MG63 (cell line): ENCODE data around the gene FGF12. TPM values are rescaled to one million over a fixed set of nuclear protein-coding genes. Genes with fewer than 3 reads are reported as not detected.

Experiments used
- DNase-seq: peaks from one replicate; pipeline ENCODE4 v3.0.0-alpha.2; 2020
- H3K27me3 ChIP-seq: fragments of 250-450 bp; sonication (Bioruptor Pico); 2 replicates; pipeline ENCODE4 v1.5.1; 2020; ENCODE audit warnings: mild to moderate bottlenecking, moderate library complexity
- H3K36me3 ChIP-seq: fragments of 250-450 bp; sonication (Bioruptor Pico); 2 replicates; pipeline ENCODE4 v1.5.1; 2020; ENCODE audit warnings: mild to moderate bottlenecking, moderate library complexity
- H3K4me3 ChIP-seq: fragments of 250-450 bp; sonication (Bioruptor Pico); 2 replicates; pipeline ENCODE4 v1.5.1; 2020; ENCODE audit warnings: mild to moderate bottlenecking, moderate library complexity
- H3K9me3 ChIP-seq: fragments of 250-450 bp; sonication (Bioruptor Pico); 2 replicates; pipeline ENCODE4 v1.5.1; 2020; ENCODE audit warnings: mild to moderate bottlenecking, moderate library complexity
- total RNA-seq: library from RNA; depleted of rRNA; stranded (reverse); fragments of >200 nt; shearing (Covaris generic); gene quantifications from 2 replicates; pipeline ENCODE4 v1.2.3, GENCODE V29; 2014; ENCODE audit warnings: low replicate concordance

FGF12 gene
- total RNA-seq, 1 experiment from 2014 or later, result 0.03 TPM

GRCh38 chr3:192570315-192570714 is 157.0 kb downstream of the FGF12 start:
- no peaks in the 10 kb centered on the region for H3K9me3 ChIP-seq
- no peak for DNase-seq
- no peaks in the 10 kb centered on the region for H3K36me3 ChIP-seq
- no peak overlapping the region; the same call in 1 of the 2 replicates for H3K4me3 ChIP-seq
- H3K27me3 ChIP-seq, result peaks cover 7% of the 10 kb centered on the region; the same call in 1 of the 2 replicates

GRCh38 chr3:192566706-192567290 is 160.5 kb downstream of the FGF12 start:
- no peaks in the 10 kb centered on the region for H3K9me3 ChIP-seq
- DNase-seq, result peak; percentile 69
- no peak overlapping the region for H3K4me3 ChIP-seq
- H3K36me3 ChIP-seq, result no peaks in the 10 kb centered on the region
- H3K27me3 ChIP-seq, result peaks cover 13% of the 10 kb centered on the region

GRCh38 chr3:192564611-192565010 is 162.7 kb downstream of the FGF12 start:
- no peak for DNase-seq
- no peaks in the 10 kb centered on the region for H3K9me3 ChIP-seq
- no peak overlapping the region for H3K4me3 ChIP-seq
- H3K36me3 ChIP-seq, result no peaks in the 10 kb centered on the region
- H3K27me3 ChIP-seq, result peaks cover 11% of the 10 kb centered on the region

- DNase-seq, result no peak
- Histone ChIP-seq H3K36me3 (no peaks in the 10 kb centered on the region), H3K9me3 (no peaks in the 10 kb centered on the region), H3K27me3 (peaks cover 11% of the 10 kb centered on the region), H3K4me3 (no peak overlapping the region)
These were observed 163.9 kb downstream of the FGF12 start for GRCh38 chr3:192563417-192563816.

GRCh38 chr3:192553707-192554106 is 173.6 kb downstream of the FGF12 start:
- no peak for DNase-seq
- 0 out of 2 replicates have a peak, but pooled peaks cover 3% of the 10 kb centered on the region for H3K27me3 ChIP-seq
- H3K36me3 ChIP-seq, result no peaks in the 10 kb centered on the region
- no peaks in the 10 kb centered on the region; the same call in 1 of the 2 replicates for H3K9me3 ChIP-seq
- no peak overlapping the region for H3K4me3 ChIP-seq

GRCh38 chr3:192550356-192550755 is 177.0 kb downstream of the FGF12 start:
- no peak for DNase-seq
- no peaks in the 10 kb centered on the region for H3K36me3 ChIP-seq
- 0 out of 2 replicates have a peak, but pooled peaks cover 3% of the 10 kb centered on the region for H3K27me3 ChIP-seq
- no peak overlapping the region for H3K4me3 ChIP-seq
- H3K9me3 ChIP-seq, result no peaks in the 10 kb centered on the region; the same call in 1 of the 2 replicates

- Histone ChIP-seq H3K4me3 (no peak overlapping the region), H3K9me3 (no peaks in the 10 kb centered on the region), H3K27me3 (no peaks in the 10 kb centered on the region), H3K36me3 (no peaks in the 10 kb centered on the region)
- DNase-seq, result no peak
These were observed 182.0 kb downstream of the FGF12 start for GRCh38 chr3:192545333-192545732.

GRCh38 chr3:192543163-192543562 is 184.2 kb downstream of the FGF12 start:
- Histone ChIP-seq H3K36me3 (no peaks in the 10 kb centered on the region), H3K27me3 (no peaks in the 10 kb centered on the region), H3K9me3 (no peaks in the 10 kb centered on the region), H3K4me3 (no peak overlapping the region)
- no peak for DNase-seq

GRCh38 chr3:192516820-192517219 is 210.5 kb downstream of the FGF12 start:
- Histone ChIP-seq H3K27me3 (peaks cover 42% of the 10 kb centered on the region), H3K9me3 (no peaks in the 10 kb centered on the region), H3K36me3 (no peaks in the 10 kb centered on the region), H3K4me3 (no peak overlapping the region)
- DNase-seq, result no peak

- H3K36me3 ChIP-seq, result no peaks in the 10 kb centered on the region
- H3K9me3 ChIP-seq, result no peaks in the 10 kb centered on the region
- peaks cover 46% of the 10 kb centered on the region for H3K27me3 ChIP-seq
- DNase-seq, result no peak
- H3K4me3 ChIP-seq, result no peak overlapping the region
These were observed 211.7 kb downstream of the FGF12 start for GRCh38 chr3:192515664-192516045.

- peak overlapping the region; percentile 19 for H3K4me3 ChIP-seq
These were observed 212.3 kb downstream of the FGF12 start for GRCh38 chr3:192514754-192515663.

GRCh38 chr3:192514081-192514753 is 213.1 kb downstream of the FGF12 start:
- Histone ChIP-seq H3K9me3 (no peaks in the 10 kb centered on the region), H3K4me3 (no peak overlapping the region), H3K27me3 (peaks cover 47% of the 10 kb centered on the region), H3K36me3 (no peaks in the 10 kb centered on the region)
- DNase-seq, result peak; percentile 5

More at GRCh38 chr3:192514754-192515663, 212.3 kb downstream of the FGF12 start:
- no peaks in the 10 kb centered on the region for H3K36me3 ChIP-seq
- H3K27me3 ChIP-seq, result peaks cover 49% of the 10 kb centered on the region
- DNase-seq, result peak; percentile 28
- no peaks in the 10 kb centered on the region for H3K9me3 ChIP-seq

- Histone ChIP-seq H3K36me3 (no peaks in the 10 kb centered on the region), H3K4me3 (no peak overlapping the region), H3K27me3 (peaks cover 13% of the 10 kb centered on the region), H3K9me3 (0 out of 2 replicates have a peak, but pooled peaks cover 2% of the 10 kb centered on the region)
- DNase-seq, result no peak
These were observed 221.6 kb downstream of the FGF12 start for GRCh38 chr3:192505731-192506130.

- 0 out of 2 replicates have a peak, but pooled peaks cover 2% of the 10 kb centered on the region for H3K9me3 ChIP-seq
- DNase-seq, result no peak
- no peak overlapping the region for H3K4me3 ChIP-seq
- H3K36me3 ChIP-seq, result no peaks in the 10 kb centered on the region
- H3K27me3 ChIP-seq, result peaks cover 4% of the 10 kb centered on the region; the same call in 1 of the 2 replicates
These were observed 225.9 kb downstream of the FGF12 start for GRCh38 chr3:192501401-192501800.

- H3K9me3 ChIP-seq, result 0 out of 2 replicates have a peak, but pooled peaks cover under 1% of the 10 kb centered on the region
- no peak overlapping the region for H3K4me3 ChIP-seq
- no peak for DNase-seq
- peaks cover 6% of the 10 kb centered on the region; the same call in 1 of the 2 replicates for H3K27me3 ChIP-seq
- no peaks in the 10 kb centered on the region for H3K36me3 ChIP-seq
These were observed 230.3 kb downstream of the FGF12 start for GRCh38 chr3:192496905-192497587.

GRCh38 chr3:192494174-192494573 is 233.2 kb downstream of the FGF12 start:
- no peak overlapping the region for H3K4me3 ChIP-seq
- no peak for DNase-seq
- peaks cover 6% of the 10 kb centered on the region; the same call in 1 of the 2 replicates for H3K27me3 ChIP-seq
- no peaks in the 10 kb centered on the region for H3K36me3 ChIP-seq
- H3K9me3 ChIP-seq, result no peaks in the 10 kb centered on the region
